Stimulated activated CD8-positive, alpha-beta memory T cell treated with anti-CD3 and anti-CD28 coated beads, Interleukin-12 subunit alpha, Interleukin-12 subunit beta, amount 100 ng/mL, for 4 hours (primary cell): ENCODE data around the gene CSK.

ENCODE experiments used
- DNase-seq: peaks from one replicate; pipeline ENCODE4 v3.0.0-alpha.2; 2020; ENCODE audit warnings: low read depth

Gene CSK

GRCh38 chr15:74801311-74801997 lies 19.6 kb downstream of the CSK start:
- no peak for DNase-seq

GRCh38 chr15:74802290-74802689 lies 20.4 kb downstream of the CSK start:
- DNase-seq: no peak

GRCh38 chr15:74802862-74803447 lies 21.1 kb downstream of the CSK start:
- DNase-seq: no peak

DNA sequence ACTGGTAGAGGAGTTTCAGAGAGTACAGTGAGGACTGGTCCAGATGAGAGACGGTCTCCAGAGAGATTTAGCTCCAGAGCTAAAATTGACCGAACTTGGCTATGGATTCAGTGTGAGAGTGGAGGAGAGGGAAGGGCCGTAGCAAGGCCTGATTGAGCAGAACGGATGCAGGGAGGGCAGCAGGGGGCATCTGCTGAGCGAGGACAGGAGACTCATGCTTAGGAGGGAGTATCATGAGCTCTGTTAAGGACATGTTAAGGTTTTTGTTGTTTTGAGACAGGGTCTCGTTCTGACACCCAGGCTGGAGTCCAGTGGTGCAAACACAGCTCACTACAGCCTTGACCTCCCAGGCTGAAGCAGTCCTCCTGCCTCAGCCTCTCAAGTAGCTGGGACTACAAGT lies 23.1 kb downstream of the CSK start:
- DNase-seq: no peak

GRCh38 chr15:74807282-74807681 lies 25.4 kb downstream of the CSK start:
- DNase-seq: no peak

- no peak for DNase-seq
Observed at GRCh38 chr15:74808078-74808839, 26.4 kb downstream of the CSK start.

DNA sequence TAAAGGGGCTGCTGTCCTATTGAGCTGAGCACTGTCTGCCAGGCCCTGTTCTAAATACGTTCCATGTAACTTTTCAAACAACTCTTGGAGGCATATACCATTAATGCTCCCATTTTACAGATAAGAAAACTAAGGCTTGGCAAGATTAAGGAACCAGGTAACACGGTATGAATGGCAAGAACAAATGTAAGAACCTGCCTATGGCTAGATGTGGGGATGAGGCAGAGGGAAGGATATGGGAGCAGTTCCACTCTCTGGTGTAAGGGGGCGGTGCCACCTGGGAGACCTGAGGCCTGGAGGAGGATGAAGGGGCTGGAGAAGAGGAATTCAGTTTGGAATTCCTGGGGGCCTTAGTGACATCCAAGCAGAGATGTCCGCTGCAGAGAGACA lies 27.0 kb downstream of the CSK start:
- no peak for DNase-seq

- DNase-seq: no peak
Observed at GRCh38 chr15:74809242-74809641, 27.4 kb downstream of the CSK start.

GRCh38 chr15:74809956-74810355 lies 28.1 kb downstream of the CSK start:
- DNase-seq: no peak

DNA sequence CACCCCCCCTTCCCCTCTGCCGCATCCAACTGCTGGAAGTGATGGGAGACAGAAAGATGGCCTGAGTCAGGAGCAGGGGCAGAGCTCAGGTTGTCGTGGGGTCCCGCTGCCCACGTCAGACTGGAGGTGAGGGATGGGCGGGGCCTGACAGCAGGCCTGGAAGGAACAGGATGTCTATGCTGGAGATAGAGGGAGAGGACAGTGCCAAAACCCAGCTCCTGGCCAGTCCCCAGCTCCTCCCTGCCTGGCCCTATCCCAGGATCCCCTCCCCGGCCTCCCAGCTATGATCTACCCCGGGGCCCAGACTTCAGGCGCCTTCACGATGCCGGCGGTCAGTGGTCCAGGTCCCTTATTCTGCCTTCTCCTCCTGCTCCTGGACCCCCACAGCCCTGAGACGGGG lies 30.7 kb downstream of the CSK start, which contains the start of gene LMAN1L:
LMAN1L (plus strand) TSS at position 303 of the 400 bp plus-strand sequence; CDS start at position 323, 20 bp downstream.
- no peak for DNase-seq

- DNase-seq: no peak
Observed at GRCh38 chr15:74815121-74815934, 33.4 kb downstream of the CSK start.

- DNase-seq: no peak
Observed at GRCh38 chr15:74815961-74816360, 34.1 kb downstream of the CSK start.

DNA sequence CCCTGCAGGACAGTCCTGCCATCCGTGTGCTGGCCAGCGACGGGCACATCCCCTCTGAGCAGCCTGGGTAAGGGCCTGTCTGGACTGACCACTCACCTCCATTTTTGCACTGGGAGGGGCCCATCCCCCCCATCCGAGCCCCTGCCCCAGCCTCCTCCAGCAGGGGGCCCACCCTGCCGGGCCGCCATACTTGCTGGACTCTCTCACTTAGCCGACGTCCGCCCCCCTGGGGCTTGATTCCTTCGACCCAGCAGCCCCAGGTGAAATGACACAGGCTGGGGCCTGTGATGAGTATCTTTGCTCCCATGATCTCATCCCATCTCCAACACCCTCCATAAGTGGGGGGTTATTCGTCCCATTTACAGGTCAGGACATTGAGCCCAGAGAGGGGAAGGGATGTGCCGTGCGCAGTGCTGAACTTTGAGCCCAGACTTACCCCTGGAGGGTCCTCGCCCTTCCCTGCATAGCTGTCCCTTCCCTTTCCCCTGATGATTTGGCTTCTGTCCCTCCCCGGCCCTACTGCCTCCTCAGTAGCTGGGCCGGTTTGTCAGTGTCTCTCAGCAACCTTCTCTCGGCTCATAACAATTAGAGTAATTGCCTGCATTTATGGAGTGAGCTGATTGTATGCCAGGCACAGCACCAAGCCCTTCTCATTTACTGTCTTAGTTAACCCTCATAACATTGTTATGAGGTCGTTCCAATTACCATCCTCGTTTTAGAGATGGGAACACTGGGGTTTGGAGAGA lies 34.9 kb downstream of the CSK start:
- no peak for DNase-seq

- no peak for DNase-seq
Observed at GRCh38 chr15:74817370-74817737, 35.5 kb downstream of the CSK start.

GRCh38 chr15:74820056-74820455 lies 38.2 kb downstream of the CSK start:
- DNase-seq: no peak

DNA sequence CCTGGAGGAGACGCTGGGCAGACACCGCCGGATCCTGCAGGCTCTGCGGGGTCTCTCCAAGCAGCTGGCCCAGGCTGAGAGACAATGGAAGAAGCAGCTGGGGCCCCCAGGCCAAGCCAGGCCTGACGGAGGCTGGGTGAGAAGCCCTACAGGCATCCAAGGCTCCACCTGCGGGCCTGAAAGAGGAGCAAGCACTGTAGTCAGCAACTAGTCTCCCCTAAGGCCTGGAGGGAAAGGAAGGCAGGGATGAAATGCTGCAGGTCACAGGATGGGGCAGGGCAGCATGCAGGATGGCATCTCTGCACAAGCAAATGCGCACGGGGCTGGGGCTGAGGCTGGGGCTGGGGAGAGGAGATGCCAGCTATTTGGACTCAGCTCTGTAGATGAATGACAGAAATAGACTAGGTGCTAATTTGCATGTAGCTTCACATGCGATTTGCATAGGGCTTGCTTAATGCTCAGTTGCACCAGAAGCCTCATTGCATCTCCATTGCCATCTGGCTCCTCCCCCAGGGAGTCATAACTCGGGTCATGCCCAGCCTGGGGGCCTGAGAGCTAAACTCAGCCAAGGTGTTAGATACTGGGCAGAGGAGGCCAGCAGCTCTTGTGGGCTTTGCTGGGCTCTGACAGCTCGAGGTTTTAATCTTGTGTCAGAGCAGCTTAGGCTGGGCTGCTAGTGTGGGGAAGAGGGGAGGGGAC lies 39.4 kb downstream of the CSK start:
- no peak for DNase-seq

DNA sequence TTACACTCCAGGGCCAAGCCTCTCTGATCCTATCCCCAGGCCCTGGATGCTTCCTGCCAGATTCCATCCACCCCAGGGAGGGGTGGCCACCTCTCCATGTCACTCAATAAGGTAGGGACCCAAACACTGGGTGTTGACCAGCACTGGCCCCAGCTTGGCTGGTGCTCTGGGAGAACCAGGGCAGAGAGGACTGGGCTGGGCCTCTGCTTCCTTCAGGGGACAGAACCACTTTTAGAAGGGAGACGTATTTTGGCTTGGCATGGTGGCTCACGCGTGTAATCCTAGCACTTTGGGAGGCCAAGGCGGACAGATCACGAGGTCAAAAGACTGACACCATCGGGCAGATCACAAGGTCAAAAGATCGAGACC lies 39.9 kb downstream of the CSK start:
- no peak for DNase-seq

- no peak for DNase-seq
Observed at GRCh38 chr15:74822233-74822632, 40.4 kb downstream of the CSK start.

- no peak for DNase-seq
Observed at GRCh38 chr15:74823324-74823723, 41.4 kb downstream of the CSK start.

DNA sequence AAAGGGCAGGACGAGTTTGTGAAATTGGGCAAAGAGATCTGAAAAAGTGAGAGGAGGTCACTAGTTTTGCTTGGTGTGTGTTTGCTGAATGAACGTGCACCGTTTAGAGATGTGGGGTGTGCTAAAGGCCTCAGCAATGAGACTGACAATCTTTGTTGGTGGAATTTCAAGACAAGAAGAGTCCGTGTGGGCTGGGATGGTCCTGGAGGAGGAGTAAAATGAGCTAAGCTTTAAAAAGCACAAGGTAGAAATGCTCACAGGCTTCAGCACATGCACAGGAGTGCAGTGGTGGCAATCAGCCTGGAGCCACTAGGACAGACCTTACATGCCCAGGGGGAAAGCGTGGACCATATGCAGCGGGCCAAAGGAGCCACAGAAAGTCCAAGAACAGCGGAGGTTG lies 43.1 kb downstream of the CSK start:
- DNase-seq: no peak

- DNase-seq: no peak
Observed at GRCh38 chr15:74825866-74826265, 44.0 kb downstream of the CSK start.
